BJ (cell line): Measurements from ENCODE around the gene MAEL. TPM values are rescaled to one million over a fixed set of nuclear protein-coding genes. Genes with fewer than 3 reads are reported as not detected.

ENCODE experiments used
- CTCF ChIA-PET: fragments of 350-600 bp; formaldehyde crosslinking; extraction: SDS; loops from one replicate; lab custom pipeline; 2021; ENCODE audit warnings: antibody characterized with exemption, inconsistent platforms; lab: Yijun Ruan, JAX
- POLR2A ChIA-PET: fragments of 300-600 bp; sonication (Branson Sonifier 250); formaldehyde crosslinking; extraction: SDS; loops from one replicate; lab custom pipeline; 2021; ENCODE audit warnings: antibody characterized with exemption; lab: Charles Lee
- DNase-seq: peaks from one replicate; pipeline ENCODE4 v3.0.0-alpha.2; 2011; ENCODE audit warnings: low read depth
- H3K27me3 ChIP-seq: 2 replicates; pipeline ENCODE4 v1.6.0; 2011; ENCODE audit warnings: low read length; ENCODE audit not compliant: control insufficient read depth, insufficient read depth
- H3K36me3 ChIP-seq: 2 replicates; pipeline ENCODE4 v1.5.1; 2011; ENCODE audit warnings: low read length; ENCODE audit not compliant: control insufficient read depth, insufficient read depth
- H3K4me3 ChIP-seq: 2 replicates; pipeline ENCODE4 v1.5.1; 2011; ENCODE audit warnings: low read depth, mild to moderate bottlenecking, control low read depth, low read length
- CTCF ChIP-seq: IDR thresholded peaks from 2 replicates; pipeline ENCODE4 v1.5.1; 2011; ENCODE audit warnings: low read depth, mild to moderate bottlenecking, control low read depth, inconsistent platforms, low read length, moderate library complexity; ENCODE audit not compliant: insufficient read depth
- polyA plus RNA-seq: library from polyadenylated mRNA; depleted of rRNA; stranded (reverse); fragments of >200 nt; gene quantifications from 2 replicates; pipeline ENCODE4 v1.2.3, GENCODE V29; 2011

The MAEL gene
- polyA plus RNA-seq, 1 experiment, result not detected

- DNase-seq, result no peak
- TF ChIP-seq CTCF, result no peak
- Histone ChIP-seq H3K4me3 (no peak overlapping the region), H3K36me3 (no peaks in the 10 kb centered on the region), H3K27me3 (no peaks in the 10 kb centered on the region)
- ChIA-PET POLR2A (no interaction called here), CTCF (interaction anchor here (0.5 to 18.3 kb wide), 4 partner anchors 12 to 145 kb away, joined by 3 to 343 read pairs (median 4); no protein-coding TSS in a partner anchor)
These were observed 66.0 kb downstream of the MAEL start for GRCh38 chr1:167054946-167055630.

- H3K27me3 ChIP-seq, result no peaks in the 10 kb centered on the region
These were observed 67.6 kb downstream of the MAEL start for GRCh38 chr1:167056529-167057231.

GRCh38 chr1:167057241-167057688, 68.2 kb downstream of the MAEL start:
- peak; percentile 30 for TF ChIP-seq CTCF
- no peak for DNase-seq
- Histone ChIP-seq H3K27me3 (no peaks in the 10 kb centered on the region), H3K4me3 (no peak overlapping the region), H3K36me3 (no peaks in the 10 kb centered on the region)
- ChIA-PET CTCF (interaction anchor here (0.7 to 18.3 kb wide), 9 partner anchors 9 to 232 kb away, joined by 3 to 343 read pairs (median 4); no protein-coding TSS in a partner anchor), POLR2A (no interaction called here)

More at GRCh38 chr1:167056529-167057231, 67.6 kb downstream of the MAEL start:
- Histone ChIP-seq H3K36me3 (no peaks in the 10 kb centered on the region), H3K4me3 (no peak overlapping the region)
- no peak for TF ChIP-seq CTCF
- POLR2A ChIA-PET, result no interaction called here
- no peak for DNase-seq
- CTCF ChIA-PET, result interaction anchor here (0.7 to 18.3 kb wide), 8 partner anchors 10 to 231 kb away, joined by 3 to 343 read pairs (median 4); no protein-coding TSS in a partner anchor

- Histone ChIP-seq H3K36me3 (no peaks in the 10 kb centered on the region), H3K27me3 (no peaks in the 10 kb centered on the region), H3K4me3 (no peak overlapping the region)
- DNase-seq, result no peak
- TF ChIP-seq CTCF, result peak; percentile 90
- ChIA-PET POLR2A (no interaction called here), CTCF (interaction anchor here (0.6 to 18.3 kb wide), 47 partner anchors 9 to 635 kb away, joined by 3 to 343 read pairs (median 5); partner anchors contain the start of genes POU2F1, STYXL2 and TADA1)
These were observed 70.1 kb downstream of the MAEL start for GRCh38 chr1:167059045-167059808.

- ChIA-PET POLR2A (no interaction called here), CTCF (interaction anchor here (0.6 to 18.3 kb wide), 33 partner anchors 9 to 481 kb away, joined by 3 to 343 read pairs (median 5); partner anchors contain the start of genes POU2F1 and TADA1)
- Histone ChIP-seq H3K4me3 (no peak overlapping the region), H3K36me3 (no peaks in the 10 kb centered on the region), H3K27me3 (no peaks in the 10 kb centered on the region)
- DNase-seq, result no peak
- TF ChIP-seq CTCF, result no peak
These were observed 70.7 kb downstream of the MAEL start for GRCh38 chr1:167059809-167060107.
